ENCODE data around the gene PRAMEF18. TPM values are rescaled to one million over a fixed set of nuclear protein-coding genes. Genes with fewer than 3 reads are reported as not detected.
"Not testable (repeated sequence)": the region's sequence is repeated elsewhere in the genome, so short reads cannot be mapped to it uniquely, and the experiment has no call there.

PRAMEF18 gene
- total RNA-seq (2014; rRNA removed; shearing (Covaris generic); ENCODE audit: low replicate concordance), result not detected in 2 replicates

- H2AFZ ChIP-seq (ENCODE audit: low read length); H3K9me2 ChIP-seq (replicated peaks; ENCODE audit: insufficient read depth, low read length); H3K4me2 ChIP-seq (ENCODE audit: low read depth, low read length, poor library complexity, severe bottlenecking); H3K9ac ChIP-seq (ENCODE audit: low read length); DNase-seq; H3K4me1 ChIP-seq (ENCODE audit: low read length); H3K9me3 ChIP-seq (ENCODE audit: low read length); H3K27me3 ChIP-seq (ENCODE audit: low read length); H3K4me3 ChIP-seq (ENCODE audit: low read length); H4K20me1 ChIP-seq (ENCODE audit: insufficient read depth, low read depth, low read length); H3K27ac ChIP-seq (ENCODE audit: low read length); H3K79me2 ChIP-seq (ENCODE audit: low read length); H3K36me3 ChIP-seq (ENCODE audit: insufficient read depth, low read length): not testable (repeated sequence)
Observed at GRCh38 chr1:13225675-13226204, at the start of gene PRAMEF18. Gene PRAMEF18 (minus strand): TSS chr1:13226154. CDS start chr1:13226106, 48 bp downstream.

GRCh38 chr1:13265124-13265523 lies 39.2 kb upstream of the PRAMEF18 start:
- H3K9me2 ChIP-seq (replicated peaks; ENCODE audit: insufficient read depth, low read length); H2AFZ ChIP-seq (ENCODE audit: low read length); H3K79me2 ChIP-seq (ENCODE audit: low read length); H3K4me3 ChIP-seq (ENCODE audit: low read length); DNase-seq; H3K4me2 ChIP-seq (ENCODE audit: low read depth, low read length, poor library complexity, severe bottlenecking); H3K9me3 ChIP-seq (ENCODE audit: low read length); H4K20me1 ChIP-seq (ENCODE audit: insufficient read depth, low read depth, low read length); H3K27ac ChIP-seq (ENCODE audit: low read length); H3K27me3 ChIP-seq (ENCODE audit: low read length); H3K4me1 ChIP-seq (ENCODE audit: low read length); H3K9ac ChIP-seq (ENCODE audit: low read length); H3K36me3 ChIP-seq (ENCODE audit: insufficient read depth, low read length): not testable (repeated sequence)

GRCh38 chr1:13253898-13254297 lies 27.9 kb upstream of the PRAMEF18 start, which contains the start of gene PRAMEF5:
Gene PRAMEF5 (plus strand): TSS chr1:13254198. CDS start chr1:13259269, 5,071 bp downstream.
- H3K27me3 ChIP-seq (ENCODE audit: low read length); H3K4me1 ChIP-seq (ENCODE audit: low read length); H3K4me2 ChIP-seq (ENCODE audit: low read depth, low read length, poor library complexity, severe bottlenecking); H3K9me2 ChIP-seq (replicated peaks; ENCODE audit: insufficient read depth, low read length); H3K36me3 ChIP-seq (ENCODE audit: insufficient read depth, low read length); H2AFZ ChIP-seq (ENCODE audit: low read length); H4K20me1 ChIP-seq (ENCODE audit: insufficient read depth, low read depth, low read length); H3K4me3 ChIP-seq (ENCODE audit: low read length); H3K27ac ChIP-seq (ENCODE audit: low read length); H3K9me3 ChIP-seq (ENCODE audit: low read length); DNase-seq; H3K9ac ChIP-seq (ENCODE audit: low read length); H3K79me2 ChIP-seq (ENCODE audit: low read length): not testable (repeated sequence)

GRCh38 chr1:13247122-13247521 lies 21.2 kb upstream of the PRAMEF18 start:
- H3K79me2 ChIP-seq (ENCODE audit: low read length); H3K4me3 ChIP-seq (ENCODE audit: low read length); H3K9ac ChIP-seq (ENCODE audit: low read length); DNase-seq; H2AFZ ChIP-seq (ENCODE audit: low read length); H4K20me1 ChIP-seq (ENCODE audit: insufficient read depth, low read depth, low read length); H3K9me2 ChIP-seq (replicated peaks; ENCODE audit: insufficient read depth, low read length); H3K27me3 ChIP-seq (ENCODE audit: low read length); H3K4me1 ChIP-seq (ENCODE audit: low read length); H3K9me3 ChIP-seq (ENCODE audit: low read length); H3K4me2 ChIP-seq (ENCODE audit: low read depth, low read length, poor library complexity, severe bottlenecking); H3K36me3 ChIP-seq (ENCODE audit: insufficient read depth, low read length); H3K27ac ChIP-seq (ENCODE audit: low read length): not testable (repeated sequence)

GRCh38 chr1:13246554-13246871 lies 20.6 kb upstream of the PRAMEF18 start:
- H3K9ac ChIP-seq (ENCODE audit: low read length); H3K36me3 ChIP-seq (ENCODE audit: insufficient read depth, low read length); H3K27me3 ChIP-seq (ENCODE audit: low read length); H3K4me3 ChIP-seq (ENCODE audit: low read length); H3K9me3 ChIP-seq (ENCODE audit: low read length); H3K4me1 ChIP-seq (ENCODE audit: low read length); H3K4me2 ChIP-seq (ENCODE audit: low read depth, low read length, poor library complexity, severe bottlenecking); H3K27ac ChIP-seq (ENCODE audit: low read length); H2AFZ ChIP-seq (ENCODE audit: low read length); H3K9me2 ChIP-seq (replicated peaks; ENCODE audit: insufficient read depth, low read length); H4K20me1 ChIP-seq (ENCODE audit: insufficient read depth, low read depth, low read length); H3K79me2 ChIP-seq (ENCODE audit: low read length): not testable (repeated sequence)
- peak; percentile 35 for DNase-seq

- not testable (repeated sequence) for H3K4me3 ChIP-seq (ENCODE audit: low read length); H4K20me1 ChIP-seq (ENCODE audit: insufficient read depth, low read depth, low read length); H3K9me2 ChIP-seq (replicated peaks; ENCODE audit: insufficient read depth, low read length); H3K27me3 ChIP-seq (ENCODE audit: low read length); H3K36me3 ChIP-seq (ENCODE audit: insufficient read depth, low read length); H2AFZ ChIP-seq (ENCODE audit: low read length); H3K9ac ChIP-seq (ENCODE audit: low read length); H3K4me2 ChIP-seq (ENCODE audit: low read depth, low read length, poor library complexity, severe bottlenecking); H3K79me2 ChIP-seq (ENCODE audit: low read length); H3K27ac ChIP-seq (ENCODE audit: low read length); H3K9me3 ChIP-seq (ENCODE audit: low read length); H3K4me1 ChIP-seq (ENCODE audit: low read length)
- peak; percentile 39 for DNase-seq
Observed at GRCh38 chr1:13245841-13246553, 20.0 kb upstream of the PRAMEF18 start.

GRCh38 chr1:13243536-13244263 lies 17.7 kb upstream of the PRAMEF18 start:
- not testable (repeated sequence) for H3K4me1 ChIP-seq (ENCODE audit: low read length); H3K4me2 ChIP-seq (ENCODE audit: low read depth, low read length, poor library complexity, severe bottlenecking); H3K27ac ChIP-seq (ENCODE audit: low read length); H2AFZ ChIP-seq (ENCODE audit: low read length); H3K36me3 ChIP-seq (ENCODE audit: insufficient read depth, low read length); H3K9me3 ChIP-seq (ENCODE audit: low read length); H3K9me2 ChIP-seq (replicated peaks; ENCODE audit: insufficient read depth, low read length); H3K4me3 ChIP-seq (ENCODE audit: low read length); DNase-seq; H3K79me2 ChIP-seq (ENCODE audit: low read length); H4K20me1 ChIP-seq (ENCODE audit: insufficient read depth, low read depth, low read length); H3K27me3 ChIP-seq (ENCODE audit: low read length); H3K9ac ChIP-seq (ENCODE audit: low read length)

GRCh38 chr1:13239633-13240032 lies 13.7 kb upstream of the PRAMEF18 start:
- H3K36me3 ChIP-seq (ENCODE audit: insufficient read depth, low read length); H2AFZ ChIP-seq (ENCODE audit: low read length): not testable (repeated sequence)

More at GRCh38 chr1:13239633-13240032, 13.7 kb upstream of the PRAMEF18 start:
- not testable (repeated sequence) for H3K9ac ChIP-seq (ENCODE audit: low read length); H3K4me1 ChIP-seq (ENCODE audit: low read length); H3K27me3 ChIP-seq (ENCODE audit: low read length); H3K4me2 ChIP-seq (ENCODE audit: low read depth, low read length, poor library complexity, severe bottlenecking); H3K27ac ChIP-seq (ENCODE audit: low read length); H3K9me2 ChIP-seq (replicated peaks; ENCODE audit: insufficient read depth, low read length); H3K79me2 ChIP-seq (ENCODE audit: low read length); H4K20me1 ChIP-seq (ENCODE audit: insufficient read depth, low read depth, low read length); H3K9me3 ChIP-seq (ENCODE audit: low read length); H3K4me3 ChIP-seq (ENCODE audit: low read length); DNase-seq

Data from Karpas-422 (cell line).